ENCODE data around the gene NOTUM. TPM values are rescaled to one million over a fixed set of nuclear protein-coding genes. Genes with fewer than 3 reads are reported as not detected.

The NOTUM gene
- total and polyA plus RNA-seq, 9 donors = 0.05 to 0.36 (median 0.22) TPM; not detected in 5

GRCh38 chr17:81927653-81928543 lies 33.1 kb downstream of the NOTUM start, which contains the start of gene MAFG:
TSS of gene MAFG (minus strand) at chr17:81927735. CDS start at chr17:81923185, 4,550 bp downstream.
- intact Hi-C loops (cut with DNase I) = no loop called here
- Histone ChIP-seq H3K9me3 (no peaks in the 10 kb centered on the region), H3K36me3 (no peaks in the 10 kb centered on the region), H3K4me1 (ENCODE audit: insufficient read depth) (peaks cover 23% of the 10 kb centered on the region), H3K27ac (peak within 1 kb of the TSS; percentile 86 to 87), H3K27me3 (no peaks in the 10 kb centered on the region), H3K4me3 (peak within 1 kb of the TSS; percentile 92)
- DNase-seq = peak; percentile 91 to 96 (median 93)
- 0 to 1% (median 1%) methylated on average over 59 to 98 of the region's 98 CpGs for WGBS, 3 donors
- peak in 2 of 3 donors; percentile 33 to 41 for TF ChIP-seq CTCF (IDR thresholded peaks at IDR 0.05)
- peak; percentile 55 for TF ChIP-seq POLR2A (IDR thresholded peaks at IDR 0.05)
- no peak for TF ChIP-seq EP300 (IDR thresholded peaks at IDR 0.05)

GRCh38 chr17:81927152-81927652 lies 33.8 kb downstream of the NOTUM start:
- peak overlapping the region; percentile 92 for H3K4me3 ChIP-seq
- TF ChIP-seq POLR2A (IDR thresholded peaks at IDR 0.05) (no peak), CTCF (IDR thresholded peaks at IDR 0.05) (no peak), EP300 (IDR thresholded peaks at IDR 0.05) (no peak)
- H3K9me3 ChIP-seq = no peaks in the 10 kb centered on the region
- intact Hi-C loops (cut with DNase I) = no loop called here
- H3K4me1 ChIP-seq (ENCODE audit: insufficient read depth) = peaks cover 26% of the 10 kb centered on the region
- H3K27me3 ChIP-seq = no peaks in the 10 kb centered on the region
- 0 to 1% (median 1%) methylated on average over 33 to 75 of the region's 78 CpGs for WGBS, 3 donors
- no peaks in the 10 kb centered on the region for H3K36me3 ChIP-seq
- DNase-seq = peak in 3 of 5 donors; percentile 30 to 66 (median 59)
- peak overlapping the region; percentile 86 to 87 for H3K27ac ChIP-seq

- H3K4me3 ChIP-seq = peak overlapping the region; percentile 92
- no peaks in the 10 kb centered on the region for H3K27me3 ChIP-seq
- TF ChIP-seq POLR2A (IDR thresholded peaks at IDR 0.05) (no peak), CTCF (IDR thresholded peaks at IDR 0.05) (no peak), EP300 (IDR thresholded peaks at IDR 0.05) (no peak)
- H3K9me3 ChIP-seq = no peaks in the 10 kb centered on the region
- H3K36me3 ChIP-seq = no peaks in the 10 kb centered on the region
- 0 to 1% (median 1%) methylated on average over 38 to 46 of the region's 46 CpGs for WGBS, 3 donors
- H3K27ac ChIP-seq = peak overlapping the region; percentile 86 to 87
- peaks cover 26% of the 10 kb centered on the region for H3K4me1 ChIP-seq (ENCODE audit: insufficient read depth)
- intact Hi-C loops (cut with DNase I) = no loop called here
- DNase-seq = peak; percentile 68 to 78 (median 75)
Measured at GRCh38 chr17:81926451-81927151, 34.4 kb downstream of the NOTUM start.

GRCh38 chr17:81925860-81926450 lies 35.0 kb downstream of the NOTUM start:
- Histone ChIP-seq H3K27ac (peak overlapping the region; percentile 86 to 87), H3K4me1 (ENCODE audit: insufficient read depth) (peaks cover 30% of the 10 kb centered on the region), H3K4me3 (peak overlapping the region; percentile 92), H3K9me3 (no peaks in the 10 kb centered on the region), H3K27me3 (no peaks in the 10 kb centered on the region), H3K36me3 (no peaks in the 10 kb centered on the region)
- 62 to 65% (median 62%) methylated on average over 9 to 10 of the region's 10 CpGs for WGBS, 3 donors
- intact Hi-C loops (cut with DNase I) = no loop called here
- TF ChIP-seq CTCF (IDR thresholded peaks at IDR 0.05) (no peak), EP300 (IDR thresholded peaks at IDR 0.05) (no peak), POLR2A (IDR thresholded peaks at IDR 0.05) (no peak)
- peak in 1 of 5 donors; percentile 18 for DNase-seq

All from ovary (tissue), 9 donors.